ENCODE results near the gene CDIP1.

GRCh38 chr16:4496305-4496704, 42.3 kb downstream of the CDIP1 start:
- TF ChIP-seq CTCF (IDR thresholded peaks at IDR 0.05) (no peak), POLR2AphosphoS5 (IDR thresholded peaks at IDR 0.05) (no peak), POLR2A (IDR thresholded peaks at IDR 0.05) (no peak), EP300 (IDR thresholded peaks at IDR 0.05) (no peak)

Measured in upper lobe of left lung (tissue), 4 donors.